Vagina (tissue), 2 donors: ENCODE measurements around the gene TEAD1. TPM values are rescaled to one million over a fixed set of nuclear protein-coding genes. Genes with fewer than 3 reads are reported as not detected.

Experiments
- DNase-seq, 2 donors: peaks; one replicate each; pipeline ENCODE4 v3.0.0-alpha.2; 2017; ENCODE audit errors: extremely low spot score in 2 of 2
- H3K27ac ChIP-seq: fragments of 200-600 bp; sonication (generic); one replicate; pipeline ENCODE4 v1.5.1; 2019
- H3K27me3 ChIP-seq: fragments of 200-600 bp; sonication (generic); one replicate; pipeline ENCODE4 v1.5.1; 2019
- H3K36me3 ChIP-seq, 2 donors: fragments of 200-600 bp; sonication (generic); one replicate each; pipeline ENCODE4 v1.5.1; 2017 to 2019
- H3K4me1 ChIP-seq: fragments of 200-600 bp; sonication (generic); one replicate; pipeline ENCODE4 v1.5.1; 2019
- H3K4me3 ChIP-seq, 2 donors: fragments of 200-600 bp; sonication (generic); 1 replicate in 1 of 2; 2 replicates in 1 of 2; pipeline ENCODE4 v1.5.1; 2016 to 2019
- H3K9me3 ChIP-seq: fragments of 200-600 bp; sonication (generic); one replicate; pipeline ENCODE4 v1.5.1; 2019
- POLR2A ChIP-seq, 2 donors: fragments of 450-650 bp; IDR thresholded peaks; one replicate each; pipeline ENCODE4 v1.6.1; 2017; ENCODE audit warnings: antibody characterized with exemption in 2 of 2, mild to moderate bottlenecking in 2 of 2, moderate library complexity in 2 of 2
- POLR2AphosphoS5 ChIP-seq, 2 donors: sonication (generic); formaldehyde crosslinking; IDR thresholded peaks; one replicate each; pipeline ENCODE4 v1.9.0; 2017; ENCODE audit warnings: antibody characterized with exemption in 2 of 2, mild to moderate bottlenecking in 2 of 2, low read depth in 1 of 2; ENCODE audit not compliant: insufficient read depth in 1 of 2
- intact Hi-C: fragments of 100-400 bp; cut with DNase I; formaldehyde crosslinking; loops from one replicate; pipeline ENCODE4 v1.15.1; 2023
- total RNA-seq: library from RNA; depleted of rRNA; stranded (reverse); fragments of >200 nt; gene quantifications from one replicate; pipeline ENCODE4 v1.2.3, GENCODE V29; 2016
- TF ChIP-seq, protein P1 (sequence below), 3 experiments: fragments of 450-650 bp in 2 of 3; fragments of 200-600 bp in 1 of 3; sonication (generic) in 1 of 3; IDR thresholded peaks; one replicate each; pipeline ENCODE4 v1.5.1; 2017 to 2019; ENCODE audit warnings: antibody characterized with exemption in 3 of 3, mild to moderate bottlenecking in 2 of 3, moderate library complexity in 2 of 3

Gene TEAD1
- total RNA-seq, 1 donor from 2014 or later: 50.3 TPM

DNA sequence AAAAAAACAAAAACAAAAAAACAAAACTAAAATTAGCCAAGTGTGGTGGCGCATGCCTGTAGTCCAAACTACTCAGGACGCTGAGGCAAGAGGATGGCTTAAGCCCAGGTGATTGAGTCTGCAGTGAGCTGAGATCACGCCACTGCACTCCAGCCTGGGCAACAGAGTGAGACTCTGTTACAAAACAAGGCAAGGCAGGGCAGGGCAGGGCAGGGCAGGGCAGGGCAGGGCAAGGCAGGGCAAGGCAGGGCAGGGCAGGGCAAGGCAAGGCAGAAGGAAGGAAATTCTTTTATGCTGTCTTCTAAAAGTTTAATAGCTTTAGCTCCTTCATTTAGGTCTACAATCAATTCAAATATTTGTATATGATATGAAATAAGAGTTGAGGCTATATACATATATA, 284.8 kb downstream of the TEAD1 start:
- Histone ChIP-seq H3K4me1 (no peaks in the 10 kb centered on the region), H3K36me3 (no peaks in the 10 kb centered on the region), H3K27me3 (no peaks in the 10 kb centered on the region), H3K27ac (no peak overlapping the region), H3K9me3 (no peaks in the 10 kb centered on the region), H3K4me3 (no peak overlapping the region)
- intact Hi-C loops: no loop called here
- DNase-seq: no peak
- no peak for TF ChIP-seq POLR2AphosphoS5 (IDR thresholded peaks at IDR 0.05; ENCODE audit: insufficient read depth in 1 of 2, low read depth in 1 of 2)
- TF ChIP-seq, protein P1, sequence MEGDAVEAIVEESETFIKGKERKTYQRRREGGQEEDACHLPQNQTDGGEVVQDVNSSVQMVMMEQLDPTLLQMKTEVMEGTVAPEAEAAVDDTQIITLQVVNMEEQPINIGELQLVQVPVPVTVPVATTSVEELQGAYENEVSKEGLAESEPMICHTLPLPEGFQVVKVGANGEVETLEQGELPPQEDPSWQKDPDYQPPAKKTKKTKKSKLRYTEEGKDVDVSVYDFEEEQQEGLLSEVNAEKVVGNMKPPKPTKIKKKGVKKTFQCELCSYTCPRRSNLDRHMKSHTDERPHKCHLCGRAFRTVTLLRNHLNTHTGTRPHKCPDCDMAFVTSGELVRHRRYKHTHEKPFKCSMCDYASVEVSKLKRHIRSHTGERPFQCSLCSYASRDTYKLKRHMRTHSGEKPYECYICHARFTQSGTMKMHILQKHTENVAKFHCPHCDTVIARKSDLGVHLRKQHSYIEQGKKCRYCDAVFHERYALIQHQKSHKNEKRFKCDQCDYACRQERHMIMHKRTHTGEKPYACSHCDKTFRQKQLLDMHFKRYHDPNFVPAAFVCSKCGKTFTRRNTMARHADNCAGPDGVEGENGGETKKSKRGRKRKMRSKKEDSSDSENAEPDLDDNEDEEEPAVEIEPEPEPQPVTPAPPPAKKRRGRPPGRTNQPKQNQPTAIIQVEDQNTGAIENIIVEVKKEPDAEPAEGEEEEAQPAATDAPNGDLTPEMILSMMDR (IDR thresholded peaks at IDR 0.05): no peak
- TF ChIP-seq POLR2A (IDR thresholded peaks at IDR 0.05): no peak

DNA sequence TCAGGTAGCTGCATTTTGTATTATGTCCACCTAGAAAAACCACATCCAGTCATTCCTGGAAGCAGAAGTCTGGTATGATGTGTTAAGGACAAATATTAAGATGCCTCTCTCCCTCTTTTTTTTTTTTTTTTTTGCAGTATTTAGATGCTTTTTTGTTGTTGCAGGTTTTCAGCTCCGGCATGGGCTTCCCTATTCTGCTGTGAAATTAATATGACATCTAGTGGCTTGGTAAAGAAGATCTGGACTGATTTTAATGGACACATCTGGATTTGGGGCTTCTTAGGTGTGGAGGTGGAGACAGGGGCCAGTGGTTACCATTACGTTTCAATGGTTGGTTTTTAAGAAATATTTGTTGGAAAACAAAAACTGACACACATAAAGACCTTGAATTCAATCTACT, 287.4 kb downstream of the TEAD1 start:
- DNase-seq: no peak
- no peaks in the 10 kb centered on the region for H3K9me3 ChIP-seq
- no peaks in the 10 kb centered on the region for H3K36me3 ChIP-seq
- no peak overlapping the region for H3K4me3 ChIP-seq
- H3K27me3 ChIP-seq: no peaks in the 10 kb centered on the region
- H3K27ac ChIP-seq: no peak overlapping the region
- intact Hi-C loops: loop anchor here (10.0 kb wide), 1 partner anchor 383 kb away; no protein-coding TSS in a partner anchor
- no peaks in the 10 kb centered on the region for H3K4me1 ChIP-seq
- TF ChIP-seq POLR2AphosphoS5 (IDR thresholded peaks at IDR 0.05; ENCODE audit: insufficient read depth in 1 of 2, low read depth in 1 of 2): no peak
- no peak for TF ChIP-seq POLR2A (IDR thresholded peaks at IDR 0.05)
- TF ChIP-seq, protein P1 (IDR thresholded peaks at IDR 0.05): no peak

DNA sequence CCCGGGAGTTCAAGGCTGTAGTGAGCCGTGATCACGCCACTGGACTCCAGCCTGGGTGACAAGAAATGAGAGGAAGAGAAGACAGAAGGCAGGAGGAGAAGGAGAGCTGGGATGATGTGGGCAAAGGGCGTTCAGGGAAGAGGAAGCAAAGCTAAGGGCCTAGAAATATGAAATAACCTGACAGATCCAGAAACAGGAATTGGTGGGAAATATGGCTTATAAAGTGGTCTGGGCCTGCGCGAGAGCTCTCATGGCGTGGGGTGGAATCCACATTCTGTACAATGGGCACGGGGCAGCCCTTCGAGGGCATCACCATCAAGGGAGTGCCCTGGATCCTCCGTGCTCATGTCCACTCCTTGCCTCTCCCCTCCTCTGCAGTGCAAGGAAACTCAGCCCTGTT, 288.1 kb downstream of the TEAD1 start:
- H3K4me3 ChIP-seq: no peak overlapping the region
- no peaks in the 10 kb centered on the region for H3K36me3 ChIP-seq
- intact Hi-C loops: loop anchor here (10.0 kb wide), 1 partner anchor 382 kb away; no protein-coding TSS in a partner anchor
- no peaks in the 10 kb centered on the region for H3K9me3 ChIP-seq
- no peak for DNase-seq
- H3K4me1 ChIP-seq: no peaks in the 10 kb centered on the region
- H3K27me3 ChIP-seq: no peaks in the 10 kb centered on the region
- TF ChIP-seq, protein P1 (IDR thresholded peaks at IDR 0.05): no peak
- TF ChIP-seq POLR2A (IDR thresholded peaks at IDR 0.05): no peak
- no peak for TF ChIP-seq POLR2AphosphoS5 (IDR thresholded peaks at IDR 0.05; ENCODE audit: insufficient read depth in 1 of 2, low read depth in 1 of 2)
- no peak overlapping the region for H3K27ac ChIP-seq

DNA sequence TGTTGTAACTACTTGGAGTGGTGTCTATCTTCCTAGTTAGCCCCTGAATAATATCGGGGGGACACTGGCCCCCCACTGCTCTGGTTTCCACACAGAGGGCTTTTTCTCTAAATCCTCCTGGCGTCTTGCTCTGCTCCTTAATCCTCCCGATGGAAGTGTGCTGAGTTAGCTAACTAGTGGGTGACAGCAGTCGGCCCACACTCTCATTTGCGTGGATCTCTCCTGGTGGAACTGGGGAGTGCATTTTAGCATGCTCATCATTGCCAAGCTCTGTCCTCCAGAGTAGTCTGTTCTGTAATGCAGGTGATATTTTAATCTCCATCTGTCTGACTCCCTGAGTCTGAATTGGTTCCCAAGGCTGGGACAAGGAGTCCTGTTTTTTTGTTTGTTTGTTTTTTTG, 288.8 kb downstream of the TEAD1 start:
- DNase-seq: no peak
- no peak for TF ChIP-seq POLR2AphosphoS5 (IDR thresholded peaks at IDR 0.05; ENCODE audit: insufficient read depth in 1 of 2, low read depth in 1 of 2)
- TF ChIP-seq POLR2A (IDR thresholded peaks at IDR 0.05): no peak
- TF ChIP-seq, protein P1 (IDR thresholded peaks at IDR 0.05): no peak
- Histone ChIP-seq H3K27me3 (no peaks in the 10 kb centered on the region), H3K36me3 (no peaks in the 10 kb centered on the region), H3K9me3 (no peaks in the 10 kb centered on the region), H3K27ac (no peak overlapping the region), H3K4me1 (no peaks in the 10 kb centered on the region), H3K4me3 (no peak overlapping the region)
- intact Hi-C loops: loop anchor here (10.0 kb wide), 1 partner anchor 382 kb away; no protein-coding TSS in a partner anchor

DNA sequence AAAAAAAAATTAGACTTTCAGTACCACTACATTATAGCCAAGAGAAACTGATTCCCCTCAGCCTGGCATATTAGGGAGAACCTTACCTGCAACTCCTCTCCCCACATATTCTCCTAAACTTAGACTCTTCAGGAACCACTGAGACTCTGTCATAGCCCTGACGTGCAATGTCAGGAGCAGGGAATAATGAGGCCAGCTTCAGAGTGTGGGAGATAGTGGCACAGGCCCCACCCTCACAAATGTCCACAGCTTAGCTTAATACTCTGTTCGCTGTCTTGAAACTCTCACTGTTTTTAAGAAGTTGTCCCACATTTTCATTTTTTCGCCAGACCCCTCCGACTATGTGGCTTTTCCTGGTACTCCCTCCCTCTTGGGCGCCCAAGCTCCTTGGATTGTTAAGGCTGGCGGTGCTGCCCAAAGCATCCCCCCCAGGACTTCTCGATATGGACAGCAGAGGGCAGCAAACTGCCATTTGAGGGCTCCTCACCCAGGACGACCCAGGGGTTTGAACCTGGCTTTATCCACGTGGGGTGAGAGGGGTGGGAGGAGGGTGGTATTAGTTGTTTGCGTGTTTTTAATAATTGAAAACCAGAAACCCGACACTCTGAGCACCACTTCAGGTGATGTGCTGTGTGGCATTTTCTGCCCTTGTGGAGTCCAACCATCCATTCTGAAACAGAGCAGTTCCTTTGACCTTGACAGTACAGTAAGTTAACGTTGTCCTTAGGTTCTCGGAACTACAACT, 289.7 kb downstream of the TEAD1 start:
- Histone ChIP-seq H3K9me3 (no peaks in the 10 kb centered on the region), H3K27me3 (no peaks in the 10 kb centered on the region), H3K36me3 (no peaks in the 10 kb centered on the region), H3K27ac (no peak overlapping the region), H3K4me3 (no peak overlapping the region), H3K4me1 (no peaks in the 10 kb centered on the region)
- no peak for TF ChIP-seq POLR2AphosphoS5 (IDR thresholded peaks at IDR 0.05; ENCODE audit: insufficient read depth in 1 of 2, low read depth in 1 of 2)
- TF ChIP-seq, protein P1 (IDR thresholded peaks at IDR 0.05): peak; percentile 62 to 90 (median 76)
- DNase-seq: no peak
- intact Hi-C loops: loop anchor here (10.0 kb wide), 1 partner anchor 381 kb away; no protein-coding TSS in a partner anchor
